Myocyte (in vitro differentiated cells): ENCODE data around the gene SERTAD2. TPM values are rescaled to one million over a fixed set of nuclear protein-coding genes. Genes with fewer than 3 reads are reported as not detected.

Source experiments
- DNase-seq: peaks from one replicate; pipeline ENCODE4 v3.0.0-alpha.2; 2012; ENCODE audit warnings: low read depth
- total RNA-seq: library from RNA; depleted of rRNA; stranded (reverse); fragments of >200 nt; gene quantifications from 2 replicates; pipeline ENCODE4 v1.2.3, GENCODE V29; 2014

Gene SERTAD2
- total RNA-seq, 1 donor from 2014 or later = 24.9 TPM

DNA sequence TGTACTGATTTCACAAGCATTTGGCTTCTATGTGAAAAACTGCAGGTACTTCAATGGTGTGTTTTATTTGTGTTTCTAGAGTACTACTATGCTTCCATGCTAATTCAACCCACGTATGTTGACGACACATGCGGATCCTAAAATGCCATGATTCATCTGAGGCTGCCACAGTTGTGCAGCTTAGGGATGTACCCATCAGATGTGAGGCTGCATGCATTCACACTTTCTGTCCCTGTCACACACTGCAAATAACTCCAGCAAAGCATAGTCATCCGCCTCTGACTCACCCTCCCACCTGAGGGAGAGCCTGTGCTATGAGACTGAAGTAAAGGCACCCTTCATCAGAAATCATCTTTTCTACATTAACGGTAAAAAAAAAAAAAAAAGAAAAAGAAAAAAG lies 22.1 kb upstream of the SERTAD2 start:
- peak; percentile 76 for DNase-seq

DNA sequence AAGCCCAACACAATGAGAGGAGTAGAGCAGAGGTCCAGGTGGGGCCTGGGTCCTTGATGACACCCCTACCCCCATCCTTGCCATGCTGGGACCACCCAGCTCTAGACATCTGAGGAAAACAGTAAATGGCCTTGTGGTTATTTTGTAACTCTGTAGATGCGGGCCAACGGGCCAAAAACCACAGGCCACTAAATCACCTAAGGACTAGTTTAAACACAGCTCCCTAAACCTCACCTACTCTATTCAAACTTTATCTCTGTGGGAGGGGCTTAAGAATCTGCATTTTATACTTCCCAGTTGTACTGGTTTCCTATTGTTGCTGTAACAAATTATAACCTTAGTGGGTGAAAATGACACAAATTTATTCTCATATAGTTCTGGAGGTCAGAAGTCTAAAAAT lies 19.0 kb upstream of the SERTAD2 start:
- DNase-seq = no peak

DNA sequence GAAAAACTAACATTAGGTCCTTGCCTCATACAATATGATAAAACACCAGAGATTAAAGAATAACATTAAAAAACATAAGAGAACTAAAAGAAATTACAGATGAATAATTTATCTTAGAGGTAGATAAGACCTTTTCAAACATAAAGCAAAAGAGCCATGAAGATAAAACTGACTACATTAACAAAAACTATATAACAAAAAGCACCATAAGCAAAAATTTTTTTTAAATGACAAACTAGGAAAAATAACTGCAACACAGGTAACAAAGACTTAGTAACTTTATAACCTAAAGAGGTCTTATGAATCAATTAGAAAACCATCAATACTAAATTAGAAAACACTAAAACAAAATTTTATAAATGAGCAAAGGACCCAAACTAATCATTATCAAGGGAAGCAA lies 16.3 kb upstream of the SERTAD2 start:
- DNase-seq = no peak

- no peak for DNase-seq
Observed at GRCh38 chr2:64669288-64669687, 15.6 kb upstream of the SERTAD2 start.

- no peak for DNase-seq
Observed at GRCh38 chr2:64668542-64668941, 14.8 kb upstream of the SERTAD2 start.

DNA sequence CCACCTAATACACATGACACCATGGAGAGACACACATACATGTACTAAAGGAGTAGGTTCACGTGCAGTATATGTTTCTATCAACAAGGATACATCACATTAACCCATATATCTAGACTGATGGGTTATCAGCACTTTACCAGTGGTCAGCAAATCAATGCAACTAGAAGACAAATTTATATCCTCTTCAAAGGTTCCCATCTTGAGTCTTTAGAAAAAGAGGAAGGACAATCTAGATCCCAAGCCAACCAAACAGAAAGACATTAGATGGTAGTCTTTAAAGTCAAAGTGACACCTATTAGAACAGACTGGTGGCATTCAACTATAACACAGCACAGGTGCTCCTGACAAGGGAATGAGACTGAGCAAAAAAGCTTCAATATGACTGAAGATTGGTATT lies 13.8 kb upstream of the SERTAD2 start:
- DNase-seq = no peak

GRCh38 chr2:64666810-64667438 lies 13.2 kb upstream of the SERTAD2 start:
- DNase-seq = no peak

- DNase-seq = no peak
Observed at GRCh38 chr2:64665709-64666108, 12.0 kb upstream of the SERTAD2 start.

- no peak for DNase-seq
Observed at GRCh38 chr2:64663402-64663801, 9.7 kb upstream of the SERTAD2 start.

- DNase-seq = no peak
Observed at GRCh38 chr2:64661741-64662169, 8.0 kb upstream of the SERTAD2 start.

DNA sequence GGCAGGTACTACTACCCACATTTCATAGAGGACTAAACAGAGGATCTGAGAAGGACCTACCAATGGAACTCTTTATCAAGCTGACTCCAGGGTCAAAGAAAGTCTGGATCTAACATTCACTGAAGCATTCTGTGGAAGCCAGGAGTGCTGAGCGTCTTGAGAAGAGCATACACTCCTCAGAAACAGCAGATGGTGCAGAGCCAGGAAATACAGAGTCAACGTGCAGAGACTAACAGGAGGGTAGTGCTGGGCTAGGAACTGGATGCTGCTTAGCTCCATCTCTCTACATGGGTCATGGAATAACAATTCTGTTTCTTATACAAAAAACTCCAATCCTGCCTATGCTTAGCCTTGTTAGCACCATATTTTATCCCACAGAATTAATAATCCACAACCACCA lies 5.5 kb upstream of the SERTAD2 start:
- DNase-seq = no peak

GRCh38 chr2:64658269-64658668 lies 4.6 kb upstream of the SERTAD2 start:
- no peak for DNase-seq

DNA sequence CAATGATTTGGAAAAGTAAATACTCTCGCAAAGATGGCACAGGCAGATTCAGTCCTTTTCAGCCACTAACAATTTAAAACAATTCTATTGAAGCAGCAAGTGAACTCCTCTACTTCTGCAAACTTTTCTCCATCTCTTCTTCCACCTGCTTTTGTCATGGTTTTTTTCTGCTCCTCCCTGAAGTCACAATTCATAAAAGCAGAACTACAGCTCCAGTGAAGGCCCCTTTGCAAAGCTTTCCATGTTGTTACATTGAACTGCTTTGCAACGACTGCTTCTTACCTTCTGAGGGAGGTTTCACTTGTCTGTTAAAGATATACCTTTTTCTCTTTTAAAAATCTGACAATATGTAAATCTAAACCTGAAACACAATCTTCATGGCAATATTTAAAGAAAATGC lies 3.7 kb upstream of the SERTAD2 start:
- no peak for DNase-seq

DNA sequence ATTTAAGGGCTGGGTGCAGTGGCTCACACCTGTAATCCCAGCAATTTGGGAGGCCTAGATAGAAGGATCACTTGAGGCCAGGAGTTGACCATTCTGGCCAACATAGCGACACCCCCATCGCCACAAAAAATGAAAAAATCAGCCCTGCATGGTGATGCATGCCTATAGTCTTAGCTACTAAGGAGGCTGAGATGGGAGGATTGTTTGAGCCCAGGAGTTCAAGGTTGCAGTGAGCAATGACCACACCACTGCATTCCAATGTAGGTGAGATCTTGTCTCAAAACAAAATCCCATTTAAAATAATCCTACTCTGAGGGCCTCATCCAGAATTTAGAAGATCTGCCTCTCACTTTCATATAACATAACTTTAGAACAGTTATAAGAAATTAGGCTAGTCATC lies 2.7 kb upstream of the SERTAD2 start:
- no peak for DNase-seq

DNA sequence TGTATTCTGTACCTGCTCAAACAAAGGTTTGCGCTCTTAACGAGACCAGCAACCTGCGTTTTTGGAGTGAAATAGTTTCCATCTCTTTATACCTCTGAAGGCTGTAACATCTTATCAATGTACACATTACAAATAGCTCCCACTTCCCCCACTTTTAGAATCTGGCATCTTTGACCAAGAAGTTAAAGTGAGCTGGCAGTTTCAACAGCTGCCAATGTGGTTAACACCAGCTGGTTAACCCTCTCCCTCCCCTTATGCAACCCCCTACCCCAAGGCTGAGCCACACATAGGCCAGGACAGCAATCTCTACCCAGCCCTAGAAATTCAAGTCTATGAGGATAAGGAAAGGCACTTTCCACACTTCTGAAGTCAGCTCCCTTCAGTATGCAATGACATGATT lies 2.2 kb upstream of the SERTAD2 start:
- DNase-seq = peak; percentile 71

GRCh38 chr2:64655018-64655664 lies 1.4 kb upstream of the SERTAD2 start:
- DNase-seq = peak; percentile 45

- DNase-seq = peak; percentile 92
Observed at GRCh38 chr2:64654063-64654811, 524 bp upstream of the SERTAD2 start.

DNA sequence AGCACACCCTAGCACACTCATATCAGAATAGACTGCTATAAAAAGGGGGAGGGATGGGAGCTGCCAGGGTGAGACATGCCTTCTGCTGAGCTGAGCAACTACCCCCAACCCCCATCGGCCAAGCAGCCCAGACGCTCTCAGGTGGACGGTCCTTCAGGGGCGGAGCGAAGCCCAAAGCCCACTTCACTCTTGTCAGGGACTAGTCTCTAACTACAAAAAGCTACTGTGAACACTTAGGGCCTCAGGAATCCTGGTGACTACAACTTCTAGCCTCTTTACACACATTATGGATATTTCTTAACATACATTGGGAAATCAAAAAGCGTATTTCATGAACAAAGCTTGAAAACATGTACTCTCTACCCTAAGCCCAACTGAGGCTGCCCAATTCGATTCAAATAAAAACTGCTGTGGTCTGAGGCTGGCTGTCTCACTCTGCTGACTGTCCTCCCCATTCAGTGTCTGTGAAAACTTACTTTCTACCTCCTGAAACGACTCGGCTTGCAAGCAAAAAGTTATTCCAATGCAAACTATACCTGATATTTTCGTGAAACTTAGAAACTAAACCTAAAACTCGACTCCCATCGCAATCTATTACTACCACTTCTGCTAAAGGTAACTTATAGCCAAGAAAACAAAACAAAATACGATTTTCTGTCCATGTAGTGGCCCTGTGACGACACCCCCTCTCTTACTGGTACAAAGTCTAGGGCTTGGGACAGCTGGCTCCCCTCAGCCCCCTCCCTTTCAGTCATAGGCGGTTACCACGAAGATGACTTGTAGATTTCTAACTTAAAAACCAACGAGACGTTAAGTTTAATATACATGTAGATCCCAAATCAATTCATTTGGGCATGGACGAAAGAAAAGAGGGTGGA lies 1.2 kb downstream of the SERTAD2 start:
- DNase-seq = peak; percentile 69

- no peak for DNase-seq
Observed at GRCh38 chr2:64651590-64651989, 2.1 kb downstream of the SERTAD2 start.

DNA sequence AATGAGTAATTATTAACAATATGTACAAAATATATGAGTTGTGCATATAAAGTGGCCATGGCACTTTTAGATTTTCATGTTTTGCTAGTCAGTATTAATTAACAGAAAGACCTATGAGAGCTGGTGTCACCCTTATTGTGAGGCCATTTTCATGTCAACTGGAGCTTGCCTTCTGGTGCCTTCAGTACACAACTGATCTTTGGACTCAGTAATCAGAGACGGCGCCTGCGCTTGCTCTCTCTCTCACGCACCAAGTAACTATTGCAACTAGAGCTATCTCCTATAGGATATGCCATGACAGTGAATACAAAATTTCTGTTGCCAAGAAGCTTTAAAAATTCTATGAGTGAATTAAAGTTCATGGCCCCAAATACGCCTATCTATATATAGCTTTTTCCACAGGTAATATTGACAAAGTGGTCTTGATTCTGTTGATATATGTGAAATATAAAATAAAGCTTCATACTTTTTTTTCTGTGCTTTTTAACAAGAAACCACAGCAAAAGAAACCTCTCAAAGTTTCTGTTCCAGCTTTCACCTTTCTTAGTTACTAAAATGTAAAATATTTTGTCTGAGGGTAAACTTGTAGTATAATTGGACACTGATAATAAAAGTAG lies 2.9 kb downstream of the SERTAD2 start:
- no peak for DNase-seq

GRCh38 chr2:64650296-64650695 lies 3.4 kb downstream of the SERTAD2 start:
- DNase-seq = no peak
